K562 (cell line): ENCODE results near the gene SLIRP. TPM values are rescaled to one million over a fixed set of nuclear protein-coding genes. Genes with fewer than 3 reads are reported as not detected.

Source experiments
- ARID2 ChIP-seq: fragments of 450-650 bp; IDR thresholded peaks from 2 replicates; pipeline ENCODE4 v1.6.1; 2017; ENCODE audit warnings: antibody characterized with exemption, mild to moderate bottlenecking
- ARID3A ChIP-seq: IDR thresholded peaks from 2 replicates; pipeline ENCODE4 v1.6.1; 2012; ENCODE audit warnings: low read depth, low read length, improper control_type of control experiment, borderline replicate concordance
- ASH1L ChIP-seq: fragments of 450-650 bp; IDR thresholded peaks from 2 replicates; pipeline ENCODE4 v1.6.1; 2018; ENCODE audit warnings: borderline replicate concordance, mild to moderate bottlenecking, low read depth; ENCODE audit not compliant: partially characterized antibody
- CGGBP1 ChIP-seq: fragments of 250-450 bp; sonication (Bioruptor Pico); IDR thresholded peaks from 2 replicates; pipeline ENCODE4 v1.9.0; 2021; ENCODE audit warnings: mild to moderate bottlenecking
- CHD4 ChIP-seq: fragments of 200-600 bp; sonication (generic); IDR thresholded peaks from 3 replicates; pipeline ENCODE4 v1.6.1; 2012; ENCODE audit warnings: low read depth, mild to moderate bottlenecking, mixed read lengths, low read length, inconsistent platforms; ENCODE audit not compliant: insufficient read depth, insufficient replicate concordance, poor library complexity, severe bottlenecking
- EWSR1 ChIP-seq: fragments of 450-650 bp; IDR thresholded peaks from 2 replicates; pipeline ENCODE4 v1.6.1; 2018; ENCODE audit warnings: borderline replicate concordance, mild to moderate bottlenecking, low read depth, moderate library complexity; ENCODE audit not compliant: partially characterized antibody
- MXI1 ChIP-seq: IDR thresholded peaks from 2 replicates; pipeline ENCODE4 v1.6.1; 2011; ENCODE audit warnings: low read depth, mild to moderate bottlenecking, improper control_type of control experiment, low read length
- RCOR1 ChIP-seq, 2 experiments: IDR thresholded peaks; 2 replicates each; pipeline ENCODE4 v1.6.1; 2012; ENCODE audit warnings: low read depth in 2 of 2, low read length in 2 of 2, borderline replicate concordance in 1 of 2, improper control_type of control experiment in 1 of 2
- SIRT6 ChIP-seq: IDR thresholded peaks from one replicate; pipeline ENCODE4 v1.6.1; 2012; ENCODE audit warnings: low read depth, mild to moderate bottlenecking, control low read depth, inconsistent platforms, low read length, moderate library complexity
- TBL1XR1 ChIP-seq, 2 experiments: IDR thresholded peaks; 2 replicates each; pipeline ENCODE4 v1.6.1; 2012; ENCODE audit warnings: improper control_type of control experiment in 2 of 2, low read length in 2 of 2, mild to moderate bottlenecking in 1 of 2
- ZKSCAN3 ChIP-seq: fragments of 250-450 bp; sonication (Bioruptor Pico); IDR thresholded peaks from 2 replicates; pipeline ENCODE4 v1.4.0; 2020
- ZNF146 ChIP-seq: IDR thresholded peaks from one replicate; pipeline ENCODE4 v1.6.1; 2018; ENCODE audit warnings: missing compliant biosample characterization; ENCODE audit not compliant: unreplicated experiment
- ZNF354B ChIP-seq: fragments of 250-450 bp; sonication (Bioruptor Pico); IDR thresholded peaks from 2 replicates; pipeline ENCODE4 v1.4.0; 2020
- ZNF561 ChIP-seq: fragments of 450-650 bp; formaldehyde crosslinking; conservative IDR thresholded peaks from 2 replicates; pipeline ENCODE4 v1.4.0; 2020; ENCODE audit warnings: mild to moderate bottlenecking, moderate library complexity
- polyA plus RNA-seq, 8 experiments: library from polyadenylated mRNA; depleted of rRNA in 4 of 8; stranded (reverse) in 5 of 8; unstranded in 3 of 8; fragments of >200 nt; fragmentation: Nextera tagmentation in 2 of 8; fragmentation: Illumina TruSeq in 1 of 8; extraction: Ambion mirVana in 2 of 8; extraction: Trizol in 1 of 8; gene quantifications; 2 replicates each; pipeline versions ENCODE4 v1.2.1 to v1.2.3, GENCODE V29; 2011 to 2014; ENCODE audit warnings: inconsistent platforms in 1 of 8, missing spikeins in 1 of 8
- total RNA-seq, 7 experiments: library from RNA; depleted of rRNA in 6 of 7; stranded (reverse); fragments of >200 nt in 6 of 7; fragmentation: Illumina TruSeq in 2 of 7; extraction: Trizol in 2 of 7; gene quantifications; 2 replicates each; pipeline versions ENCODE4 v1.2.1 to v1.2.3, GENCODE V29; 2011 to 2021; ENCODE audit warnings: low replicate concordance in 1 of 7
- TF ChIP-seq, protein P1 (sequence below): fragments of 450-650 bp; formaldehyde crosslinking; IDR thresholded peaks from 2 replicates; pipeline ENCODE4 v1.4.0; 2020; ENCODE audit warnings: mild to moderate bottlenecking
- TF ChIP-seq, protein P2 (sequence below), 2 experiments: fragments of 450-650 bp in 1 of 2; IDR thresholded peaks; 2 replicates each; pipeline ENCODE4 v1.6.1; 2011 to 2017; ENCODE audit warnings: low read depth in 2 of 2, antibody characterized with exemption in 1 of 2, borderline replicate concordance in 1 of 2, low read length in 1 of 2, mild to moderate bottlenecking in 1 of 2, mixed read lengths in 1 of 2; ENCODE audit not compliant: control insufficient read depth in 1 of 2
- TF ChIP-seq, protein P3 (sequence below), 3 experiments: IDR thresholded peaks in 2 of 3; conservative IDR thresholded peaks in 1 of 3; 2 replicates each; pipeline ENCODE4 v1.5.1; 2011 to 2012; ENCODE audit warnings: low read length in 3 of 3, mild to moderate bottlenecking in 3 of 3, control low read depth in 2 of 3, improper control_type of control experiment in 1 of 3, inconsistent platforms in 1 of 3, low read depth in 1 of 3, mixed read lengths in 1 of 3, moderate library complexity in 1 of 3; ENCODE audit not compliant: insufficient read depth in 2 of 3

SLIRP gene
- total and polyA plus RNA-seq, 9 of the 15 experiments (the other 6 are each of a cell fraction or from before 2014, with no cell fraction given) = 251 to 1,905 (median 491) TPM

DNA sequence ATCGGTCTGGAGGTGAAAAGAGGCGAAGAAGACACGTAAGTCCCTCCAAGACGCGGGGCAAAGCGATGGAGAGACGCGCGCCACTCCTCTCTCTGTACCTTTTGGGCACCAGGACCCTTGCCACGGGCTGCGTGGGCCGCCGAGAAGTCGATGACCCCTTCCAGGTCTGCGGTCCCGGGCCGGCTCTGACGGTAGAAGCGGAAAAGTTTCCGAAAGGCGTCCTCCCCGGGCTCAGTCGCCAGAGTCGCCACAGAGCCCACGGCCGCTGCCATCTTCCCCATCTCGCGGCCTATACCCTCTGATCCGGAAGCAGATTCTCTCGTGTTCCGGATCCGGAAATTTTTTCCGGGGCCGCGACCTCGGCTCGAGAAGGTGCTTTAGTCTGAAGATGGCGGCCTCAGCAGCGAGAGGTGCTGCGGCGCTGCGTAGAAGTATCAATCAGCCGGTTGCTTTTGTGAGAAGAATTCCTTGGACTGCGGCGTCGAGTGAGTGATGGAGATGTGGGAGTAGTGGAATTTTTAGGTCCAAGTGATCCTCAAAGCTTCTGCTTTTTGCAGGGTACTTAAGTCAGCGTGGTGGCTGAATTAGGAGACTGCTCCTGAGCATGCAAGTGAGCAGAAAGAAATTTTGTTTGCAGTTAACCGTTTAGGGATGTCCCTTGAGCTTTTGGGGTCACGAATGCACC is at the start of gene SLIRP, which contains the start of gene ALKBH1 (continued):
- TF ChIP-seq, protein P1, sequence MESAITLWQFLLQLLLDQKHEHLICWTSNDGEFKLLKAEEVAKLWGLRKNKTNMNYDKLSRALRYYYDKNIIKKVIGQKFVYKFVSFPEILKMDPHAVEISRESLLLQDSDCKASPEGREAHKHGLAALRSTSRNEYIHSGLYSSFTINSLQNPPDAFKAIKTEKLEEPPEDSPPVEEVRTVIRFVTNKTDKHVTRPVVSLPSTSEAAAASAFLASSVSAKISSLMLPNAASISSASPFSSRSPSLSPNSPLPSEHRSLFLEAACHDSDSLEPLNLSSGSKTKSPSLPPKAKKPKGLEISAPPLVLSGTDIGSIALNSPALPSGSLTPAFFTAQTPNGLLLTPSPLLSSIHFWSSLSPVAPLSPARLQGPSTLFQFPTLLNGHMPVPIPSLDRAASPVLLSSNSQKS (CRISPR knock-in tag) = no peak
- TF ChIP-seq CHD4 (no peak), SIRT6 (no peak), ZNF146 (CRISPR knock-in tag) (no peak), MXI1 (no peak), ASH1L (no peak), EWSR1 (no peak), RCOR1 (IDR thresholded peaks at IDR 0.05; ENCODE audit: borderline replicate concordance in 1 of 2, low read depth in 2 of 2, low read length in 2 of 2) (no peak), ARID3A (no peak), ARID2 (no peak), CGGBP1 (CRISPR knock-in tag) (no peak), ZNF354B (no peak), TBL1XR1 (IDR thresholded peaks at IDR 0.05; ENCODE audit: low read length in 2 of 2) (no peak), ZNF561 (CRISPR knock-in tag) (no peak), ZKSCAN3 (CRISPR knock-in tag) (no peak)
- TF ChIP-seq, protein P2, sequence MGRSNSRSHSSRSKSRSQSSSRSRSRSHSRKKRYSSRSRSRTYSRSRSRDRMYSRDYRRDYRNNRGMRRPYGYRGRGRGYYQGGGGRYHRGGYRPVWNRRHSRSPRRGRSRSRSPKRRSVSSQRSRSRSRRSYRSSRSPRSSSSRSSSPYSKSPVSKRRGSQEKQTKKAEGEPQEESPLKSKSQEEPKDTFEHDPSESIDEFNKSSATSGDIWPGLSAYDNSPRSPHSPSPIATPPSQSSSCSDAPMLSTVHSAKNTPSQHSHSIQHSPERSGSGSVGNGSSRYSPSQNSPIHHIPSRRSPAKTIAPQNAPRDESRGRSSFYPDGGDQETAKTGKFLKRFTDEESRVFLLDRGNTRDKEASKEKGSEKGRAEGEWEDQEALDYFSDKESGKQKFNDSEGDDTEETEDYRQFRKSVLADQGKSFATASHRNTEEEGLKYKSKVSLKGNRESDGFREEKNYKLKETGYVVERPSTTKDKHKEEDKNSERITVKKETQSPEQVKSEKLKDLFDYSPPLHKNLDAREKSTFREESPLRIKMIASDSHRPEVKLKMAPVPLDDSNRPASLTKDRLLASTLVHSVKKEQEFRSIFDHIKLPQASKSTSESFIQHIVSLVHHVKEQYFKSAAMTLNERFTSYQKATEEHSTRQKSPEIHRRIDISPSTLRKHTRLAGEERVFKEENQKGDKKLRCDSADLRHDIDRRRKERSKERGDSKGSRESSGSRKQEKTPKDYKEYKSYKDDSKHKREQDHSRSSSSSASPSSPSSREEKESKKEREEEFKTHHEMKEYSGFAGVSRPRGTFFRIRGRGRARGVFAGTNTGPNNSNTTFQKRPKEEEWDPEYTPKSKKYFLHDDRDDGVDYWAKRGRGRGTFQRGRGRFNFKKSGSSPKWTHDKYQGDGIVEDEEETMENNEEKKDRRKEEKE (IDR thresholded peaks at IDR 0.05; ENCODE audit: borderline replicate concordance in 1 of 2, control insufficient read depth in 1 of 2, low read depth in 2 of 2, low read length in 1 of 2) = no peak
- TF ChIP-seq, protein P3, sequence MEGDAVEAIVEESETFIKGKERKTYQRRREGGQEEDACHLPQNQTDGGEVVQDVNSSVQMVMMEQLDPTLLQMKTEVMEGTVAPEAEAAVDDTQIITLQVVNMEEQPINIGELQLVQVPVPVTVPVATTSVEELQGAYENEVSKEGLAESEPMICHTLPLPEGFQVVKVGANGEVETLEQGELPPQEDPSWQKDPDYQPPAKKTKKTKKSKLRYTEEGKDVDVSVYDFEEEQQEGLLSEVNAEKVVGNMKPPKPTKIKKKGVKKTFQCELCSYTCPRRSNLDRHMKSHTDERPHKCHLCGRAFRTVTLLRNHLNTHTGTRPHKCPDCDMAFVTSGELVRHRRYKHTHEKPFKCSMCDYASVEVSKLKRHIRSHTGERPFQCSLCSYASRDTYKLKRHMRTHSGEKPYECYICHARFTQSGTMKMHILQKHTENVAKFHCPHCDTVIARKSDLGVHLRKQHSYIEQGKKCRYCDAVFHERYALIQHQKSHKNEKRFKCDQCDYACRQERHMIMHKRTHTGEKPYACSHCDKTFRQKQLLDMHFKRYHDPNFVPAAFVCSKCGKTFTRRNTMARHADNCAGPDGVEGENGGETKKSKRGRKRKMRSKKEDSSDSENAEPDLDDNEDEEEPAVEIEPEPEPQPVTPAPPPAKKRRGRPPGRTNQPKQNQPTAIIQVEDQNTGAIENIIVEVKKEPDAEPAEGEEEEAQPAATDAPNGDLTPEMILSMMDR (IDR thresholded peaks at IDR 0.05 in 2 of 3, conservative IDR thresholded peaks at IDR 0.05 in 1 of 3; ENCODE audit: insufficient read depth in 2 of 3, low read depth in 1 of 3, low read length in 3 of 3) = no peak
